ENCODE results near the gene USE1. TPM values are rescaled to one million over a fixed set of nuclear protein-coding genes. Genes with fewer than 3 reads are reported as not detected.

Gene USE1
- total and polyA plus RNA-seq, 2 donors (not counting 1 experiment from before 2014, with no cell fraction given): 23.8 to 27.1 TPM

DNA sequence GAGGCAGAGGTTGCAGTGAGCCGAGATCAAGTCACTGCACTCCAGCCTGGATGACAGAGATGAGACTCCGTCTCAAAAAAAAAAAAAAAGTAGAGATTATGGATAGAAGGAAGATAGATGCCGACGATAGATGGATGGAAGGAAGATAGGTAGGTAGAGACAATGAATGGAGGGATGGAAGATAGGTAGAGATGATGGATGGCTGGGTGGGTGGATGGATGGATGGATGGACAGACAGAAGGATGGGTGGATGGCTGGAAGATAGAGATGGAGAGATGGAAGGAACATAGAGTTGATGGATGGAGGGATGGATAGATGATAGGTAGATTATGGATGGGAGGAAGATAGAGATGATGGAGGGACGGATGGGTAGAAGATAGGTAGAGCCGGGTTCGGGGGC, 18.5 kb upstream of the USE1 start:
- H3K9ac ChIP-seq (ENCODE audit: insufficient read depth, low read length): no peak overlapping the region
- no peaks in the 10 kb centered on the region for H3K9me3 ChIP-seq (ENCODE audit: control insufficient read depth, insufficient read depth, low read depth, low read length)
- H3K27me3 ChIP-seq (ENCODE audit: control insufficient read depth, insufficient read depth, low read length): no peaks in the 10 kb centered on the region
- H3K4me1 ChIP-seq (ENCODE audit: control insufficient read depth, extremely low read depth, insufficient read depth, low read length): no peaks in the 10 kb centered on the region
- H2AFZ ChIP-seq (ENCODE audit: low read length): no peak overlapping the region
- H3K27ac ChIP-seq (ENCODE audit: insufficient read depth, low read length): no peak overlapping the region
- H3K36me3 ChIP-seq (ENCODE audit: control insufficient read depth, insufficient read depth, low read length): peaks cover 44% of the 10 kb centered on the region
- TF ChIP-seq EZH2 (IDR thresholded peaks at IDR 0.05; ENCODE audit: low read length, missing control alignments): no peak
- no peak for TF ChIP-seq CTCF (conservative IDR thresholded peaks at IDR 0.05 in 1 of 2, IDR thresholded peaks at IDR 0.05 in 1 of 2; ENCODE audit: low read depth in 1 of 2, low read length in 2 of 2)
- H3K4me3 ChIP-seq (replicated peaks in 1 of 4; ENCODE audit: control extremely low read depth in 1 of 4, insufficient read depth in 1 of 4, low read depth in 3 of 4, low read length in 4 of 4): no peak overlapping the region
- H3K79me2 ChIP-seq (ENCODE audit: control insufficient read depth, insufficient read depth, low read length): no peaks in the 10 kb centered on the region
- no peaks in the 10 kb centered on the region for H4K20me1 ChIP-seq (ENCODE audit: control insufficient read depth, extremely low read depth, insufficient read depth, low read length)
- no peak overlapping the region for H3K4me2 ChIP-seq (ENCODE audit: extremely low read depth, insufficient read depth, low read length)
- no peak for DNase-seq (ENCODE audit: low read depth in 2 of 2)

- Histone ChIP-seq H3K79me2 (ENCODE audit: control insufficient read depth, insufficient read depth, low read length) (no peaks in the 10 kb centered on the region), H3K4me2 (ENCODE audit: extremely low read depth, insufficient read depth, low read length) (no peak overlapping the region), H3K9ac (ENCODE audit: insufficient read depth, low read length) (no peak overlapping the region), H3K36me3 (ENCODE audit: control insufficient read depth, insufficient read depth, low read length) (peaks cover 49% of the 10 kb centered on the region), H3K27ac (ENCODE audit: insufficient read depth, low read length) (no peak overlapping the region), H2AFZ (ENCODE audit: low read length) (no peak overlapping the region), H3K9me3 (ENCODE audit: control insufficient read depth, insufficient read depth, low read depth, low read length) (no peaks in the 10 kb centered on the region), H3K27me3 (ENCODE audit: control insufficient read depth, insufficient read depth, low read length) (no peaks in the 10 kb centered on the region), H3K4me3 (replicated peaks in 1 of 4; ENCODE audit: control extremely low read depth in 1 of 4, insufficient read depth in 1 of 4, low read depth in 3 of 4, low read length in 4 of 4) (no peak overlapping the region), H3K4me1 (ENCODE audit: control insufficient read depth, extremely low read depth, insufficient read depth, low read length) (no peaks in the 10 kb centered on the region), H4K20me1 (ENCODE audit: control insufficient read depth, extremely low read depth, insufficient read depth, low read length) (no peaks in the 10 kb centered on the region)
- TF ChIP-seq CTCF (conservative IDR thresholded peaks at IDR 0.05 in 1 of 2, IDR thresholded peaks at IDR 0.05 in 1 of 2; ENCODE audit: low read depth in 1 of 2, low read length in 2 of 2) (no peak), EZH2 (IDR thresholded peaks at IDR 0.05; ENCODE audit: low read length, missing control alignments) (no peak)
- no peak for DNase-seq (ENCODE audit: low read depth in 2 of 2)
Measured at GRCh38 chr19:17197666-17198065, 17.5 kb upstream of the USE1 start.

GRCh38 chr19:17200408-17201079, 14.6 kb upstream of the USE1 start:
- Histone ChIP-seq H3K9ac (ENCODE audit: insufficient read depth, low read length) (no peak overlapping the region), H3K4me2 (ENCODE audit: extremely low read depth, insufficient read depth, low read length) (no peak overlapping the region), H3K9me3 (ENCODE audit: control insufficient read depth, insufficient read depth, low read depth, low read length) (no peaks in the 10 kb centered on the region), H3K36me3 (ENCODE audit: control insufficient read depth, insufficient read depth, low read length) (peaks cover 34% of the 10 kb centered on the region), H2AFZ (ENCODE audit: low read length) (no peak overlapping the region), H3K79me2 (ENCODE audit: control insufficient read depth, insufficient read depth, low read length) (no peaks in the 10 kb centered on the region), H3K4me1 (ENCODE audit: control insufficient read depth, extremely low read depth, insufficient read depth, low read length) (no peaks in the 10 kb centered on the region), H3K4me3 (replicated peaks in 1 of 4; ENCODE audit: control extremely low read depth in 1 of 4, insufficient read depth in 1 of 4, low read depth in 3 of 4, low read length in 4 of 4) (no peak overlapping the region), H4K20me1 (ENCODE audit: control insufficient read depth, extremely low read depth, insufficient read depth, low read length) (no peaks in the 10 kb centered on the region), H3K27ac (ENCODE audit: insufficient read depth, low read length) (no peak overlapping the region), H3K27me3 (ENCODE audit: control insufficient read depth, insufficient read depth, low read length) (no peaks in the 10 kb centered on the region)
- no peak for DNase-seq (ENCODE audit: low read depth in 2 of 2)
- no peak for TF ChIP-seq EZH2 (IDR thresholded peaks at IDR 0.05; ENCODE audit: low read length, missing control alignments)
- TF ChIP-seq CTCF (conservative IDR thresholded peaks at IDR 0.05 in 1 of 2, IDR thresholded peaks at IDR 0.05 in 1 of 2; ENCODE audit: low read depth in 1 of 2, low read length in 2 of 2): no peak

All from fibroblast of lung (primary cell).